Neuronal stem cell (in vitro differentiated cells): ENCODE results near the gene ANKDD1A.

Source experiments
- DNase-seq: peaks from one replicate; pipeline ENCODE4 v3.0.0-alpha.2; 2013; ENCODE audit warnings: low spot score
- H2AFZ ChIP-seq: one replicate; pipeline ENCODE4 v1.6.1; 2013; ENCODE audit warnings: mild to moderate bottlenecking, low read length, inconsistent platforms
- H2AK5ac ChIP-seq: 2 replicates; pipeline ENCODE4 v1.6.1; 2013; ENCODE audit warnings: low read depth, mild to moderate bottlenecking, inconsistent platforms, low read length, moderate library complexity, mixed read lengths
- H2BK120ac ChIP-seq: 2 replicates; pipeline ENCODE4 v1.6.1; 2013; ENCODE audit warnings: low read depth, mild to moderate bottlenecking, inconsistent platforms, low read length, moderate library complexity, mixed read lengths
- H2BK12ac ChIP-seq: one replicate; pipeline ENCODE4 v1.6.1; 2013; ENCODE audit warnings: low read length, inconsistent platforms
- H2BK15ac ChIP-seq: 2 replicates; pipeline ENCODE4 v1.6.1; 2013; ENCODE audit warnings: mild to moderate bottlenecking, low read length, inconsistent platforms, mixed read lengths
- H2BK5ac ChIP-seq: one replicate; pipeline ENCODE4 v1.6.1; 2013; ENCODE audit warnings: inconsistent platforms, mild to moderate bottlenecking, low read length, moderate library complexity
- H3K14ac ChIP-seq: one replicate; pipeline ENCODE4 v1.6.1; 2013; ENCODE audit warnings: low read length, inconsistent platforms
- H3K18ac ChIP-seq: 2 replicates; pipeline ENCODE4 v1.6.1; 2013; ENCODE audit warnings: low read length, inconsistent platforms
- H3K23ac ChIP-seq: 2 replicates; pipeline ENCODE4 v1.6.1; 2013; ENCODE audit warnings: low read depth, mild to moderate bottlenecking, mixed read lengths, low read length, inconsistent platforms; ENCODE audit not compliant: poor library complexity
- H3K27ac ChIP-seq: replicated peaks from 3 replicates; pipeline ENCODE4 v1.5.1; 2013; ENCODE audit warnings: low read length, inconsistent platforms
- H3K27me3 ChIP-seq, 3 experiments: 2 replicates each; pipeline ENCODE4 v1.6.1; 2013; ENCODE audit warnings: low read length in 3 of 3, mild to moderate bottlenecking in 2 of 3, inconsistent platforms in 1 of 3, low read depth in 1 of 3, mixed read lengths in 1 of 3, moderate library complexity in 1 of 3; ENCODE audit not compliant: control insufficient read depth in 3 of 3, insufficient read depth in 3 of 3
- H3K36me3 ChIP-seq, 2 donors: replicated peaks in 1 of 2; 2 replicates each; pipeline ENCODE4 v1.6.1; 2013; ENCODE audit warnings: low read length in 2 of 2; ENCODE audit not compliant: control insufficient read depth in 2 of 2, insufficient read depth in 2 of 2
- H3K4ac ChIP-seq: 2 replicates; pipeline ENCODE4 v1.6.1; 2013; ENCODE audit warnings: inconsistent platforms, mild to moderate bottlenecking, low read length, moderate library complexity
- H3K4me1 ChIP-seq, 2 donors: 1 replicate in 1 of 2; 2 replicates in 1 of 2; pipeline ENCODE4 v1.6.1; 2013; ENCODE audit warnings: low read length in 2 of 2, low read depth in 1 of 2; ENCODE audit not compliant: control insufficient read depth in 2 of 2, insufficient read depth in 1 of 2
- H3K4me2 ChIP-seq: one replicate; pipeline ENCODE4 v1.6.1; 2013; ENCODE audit warnings: mild to moderate bottlenecking, low read length, inconsistent platforms; ENCODE audit not compliant: insufficient read depth, poor library complexity, severe bottlenecking
- H3K4me3 ChIP-seq, 2 donors: 2 replicates each; pipeline ENCODE4 v1.5.1; 2013; ENCODE audit warnings: low read length in 2 of 2, mild to moderate bottlenecking in 2 of 2, inconsistent platforms in 1 of 2, moderate library complexity in 1 of 2
- H3K79me1 ChIP-seq: one replicate; pipeline ENCODE4 v1.6.1; 2013; ENCODE audit warnings: low read depth, mild to moderate bottlenecking, inconsistent platforms, low read length, moderate library complexity
- H3K9ac ChIP-seq: one replicate; pipeline ENCODE4 v1.6.1; 2013; ENCODE audit warnings: mild to moderate bottlenecking, low read depth, low read length, inconsistent platforms; ENCODE audit not compliant: poor library complexity
- H3K9me3 ChIP-seq, 2 donors: replicated peaks in 1 of 2; 2 replicates each; pipeline versions ENCODE3 to v1.6.1; 2013; ENCODE audit warnings: low read length in 2 of 2, mild to moderate bottlenecking in 2 of 2, inconsistent platforms in 1 of 2, low read depth in 1 of 2, mixed read lengths in 1 of 2, moderate library complexity in 1 of 2; ENCODE audit not compliant: control insufficient read depth in 2 of 2, insufficient read depth in 1 of 2
- H4K8ac ChIP-seq: one replicate; pipeline ENCODE4 v1.6.1; 2013; ENCODE audit warnings: low read depth, mild to moderate bottlenecking, inconsistent platforms, low read length, moderate library complexity
- H4K91ac ChIP-seq: one replicate; pipeline ENCODE4 v1.6.1; 2013; ENCODE audit warnings: low read length, low read depth, mild to moderate bottlenecking, inconsistent platforms; ENCODE audit not compliant: poor library complexity
- WGBS, 2 donors: extraction: QIAGEN DNeasy Blood & Tissue Kit; methylation state at CpG; one replicate each; pipeline ENCODE4 v1.1.7; 2013; ENCODE audit warnings: missing lambda C conversion rate in 2 of 2, mixed read lengths in 1 of 2; ENCODE audit not compliant: insufficient read length in 2 of 2, insufficient replicate concordance in 1 of 2; ENCODE audit errors: extremely low coverage in 2 of 2; 5-methylcytosine and 5-hydroxymethylcytosine counted together

The ANKDD1A gene

GRCh38 chr15:64993290-64993689 is 81.6 kb downstream of the ANKDD1A start:
- H3K14ac ChIP-seq: no peak overlapping the region
- H4K91ac ChIP-seq: no peak overlapping the region
- no peaks in the 10 kb centered on the region for H3K27me3 ChIP-seq
- no peak overlapping the region for H3K4ac ChIP-seq
- no peak overlapping the region for H3K27ac ChIP-seq
- no peak overlapping the region for H2AK5ac ChIP-seq
- no peaks in the 10 kb centered on the region for H3K36me3 ChIP-seq
- H2BK15ac ChIP-seq: no peak overlapping the region
- H3K79me1 ChIP-seq: peaks cover 3% of the 10 kb centered on the region
- H3K4me3 ChIP-seq: no peak overlapping the region
- no peak overlapping the region for H3K23ac ChIP-seq
- H3K4me2 ChIP-seq: no peak overlapping the region
- no peak overlapping the region for H2BK120ac ChIP-seq
- H3K9ac ChIP-seq: no peak overlapping the region
- H3K4me1 ChIP-seq: peaks cover 1 to 4% of the 10 kb centered on the region in 2 donors
- H4K8ac ChIP-seq: no peak overlapping the region
- no peak overlapping the region for H3K18ac ChIP-seq
- no CpG with 5 or more reads among the region's 1 CpG for WGBS, 2 donors
- no peak overlapping the region for H2BK12ac ChIP-seq
- no peak for DNase-seq
- H2BK5ac ChIP-seq: no peak overlapping the region
- no peaks in the 10 kb centered on the region for H3K9me3 ChIP-seq
- H2AFZ ChIP-seq: no peak overlapping the region

DNA sequence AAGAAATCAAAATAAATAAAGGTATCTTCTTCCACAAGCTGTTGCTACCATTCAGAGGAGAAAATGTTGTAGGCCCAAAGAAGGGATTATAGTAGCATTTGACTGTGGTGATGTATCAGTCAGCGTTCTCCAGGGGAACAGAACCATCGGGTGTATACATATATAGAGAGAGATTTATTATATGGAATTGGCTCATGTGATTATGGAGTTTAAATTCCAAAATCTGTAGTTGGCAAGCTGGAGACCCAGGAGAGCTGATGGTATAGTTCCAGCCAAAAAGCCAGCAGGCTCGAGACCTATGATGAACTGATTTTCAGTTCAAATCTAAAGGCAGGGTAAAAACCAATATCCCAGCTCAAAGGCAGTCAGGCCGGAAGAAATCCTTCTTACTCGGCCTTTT is 85.4 kb downstream of the ANKDD1A start:
- H3K9ac ChIP-seq: no peak overlapping the region
- H3K4me3 ChIP-seq: no peak overlapping the region
- no peak overlapping the region for H3K4ac ChIP-seq
- H3K4me2 ChIP-seq: no peak overlapping the region
- no peak overlapping the region for H4K8ac ChIP-seq
- no peak overlapping the region for H2AK5ac ChIP-seq
- H3K27ac ChIP-seq: no peak overlapping the region
- no peak overlapping the region for H3K23ac ChIP-seq
- H3K18ac ChIP-seq: no peak overlapping the region
- no peaks in the 10 kb centered on the region for H3K79me1 ChIP-seq
- H2BK12ac ChIP-seq: no peak overlapping the region
- H2AFZ ChIP-seq: no peak overlapping the region
- H3K9me3 ChIP-seq: no peaks in the 10 kb centered on the region
- H3K36me3 ChIP-seq: peaks cover 0 to 7% of the 10 kb centered on the region in 2 donors
- H3K14ac ChIP-seq: no peak overlapping the region
- no peaks in the 10 kb centered on the region for H3K4me1 ChIP-seq
- H3K27me3 ChIP-seq: no peaks in the 10 kb centered on the region
- no CpG with 5 or more reads among the region's 5 CpGs for WGBS, 2 donors
- no peak overlapping the region for H2BK15ac ChIP-seq
- H2BK5ac ChIP-seq: no peak overlapping the region
- no peak overlapping the region for H4K91ac ChIP-seq
- no peak overlapping the region for H2BK120ac ChIP-seq
- DNase-seq: no peak

DNA sequence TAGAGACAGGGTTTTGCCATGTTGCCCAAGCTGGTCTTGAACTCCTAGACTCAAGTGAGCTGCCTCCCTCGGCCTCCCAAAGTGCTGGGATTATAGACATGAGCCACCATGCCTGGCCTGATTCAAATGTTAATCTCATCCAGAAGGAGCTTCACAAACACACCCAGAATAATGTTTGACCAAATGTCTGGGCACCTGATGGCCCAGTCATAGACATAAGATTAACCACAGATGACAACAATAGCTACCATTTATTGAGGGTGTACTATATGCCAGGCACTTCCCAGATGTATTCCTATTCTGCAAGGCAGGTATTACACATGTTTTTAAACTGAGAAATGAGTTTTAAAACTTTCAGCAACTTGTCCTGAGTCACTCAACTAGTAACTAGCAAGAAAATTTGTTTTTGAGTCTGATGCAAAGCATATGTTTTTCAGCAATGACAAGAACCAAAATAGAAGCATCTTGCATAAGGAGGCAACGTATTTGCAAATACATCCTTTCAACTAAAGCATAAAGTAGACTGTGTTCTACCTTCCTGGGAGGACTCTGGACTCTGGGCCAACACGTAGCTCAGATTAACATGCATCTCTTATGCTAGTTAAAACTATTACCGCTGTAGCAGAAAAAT is 86.2 kb downstream of the ANKDD1A start:
- Histone ChIP-seq H3K27ac (no peak overlapping the region), H2AFZ (no peak overlapping the region), H3K79me1 (no peaks in the 10 kb centered on the region), H3K4me2 (no peak overlapping the region), H2BK5ac (no peak overlapping the region), H3K23ac (no peak overlapping the region), H2BK120ac (no peak overlapping the region), H4K8ac (no peak overlapping the region), H3K4me3 (no peak overlapping the region), H3K9ac (no peak overlapping the region), H4K91ac (no peak overlapping the region), H3K9me3 (no peaks in the 10 kb centered on the region), H2BK15ac (no peak overlapping the region), H3K4me1 (no peaks in the 10 kb centered on the region), H3K36me3 (peaks cover 0 to 14% of the 10 kb centered on the region in 2 donors), H2AK5ac (no peak overlapping the region), H3K4ac (no peak overlapping the region), H2BK12ac (no peak overlapping the region), H3K27me3 (no peaks in the 10 kb centered on the region), H3K18ac (no peak overlapping the region), H3K14ac (no peak overlapping the region)
- WGBS, 2 donors: no CpG with 5 or more reads among the region's 4 CpGs
- DNase-seq: no peak

DNA sequence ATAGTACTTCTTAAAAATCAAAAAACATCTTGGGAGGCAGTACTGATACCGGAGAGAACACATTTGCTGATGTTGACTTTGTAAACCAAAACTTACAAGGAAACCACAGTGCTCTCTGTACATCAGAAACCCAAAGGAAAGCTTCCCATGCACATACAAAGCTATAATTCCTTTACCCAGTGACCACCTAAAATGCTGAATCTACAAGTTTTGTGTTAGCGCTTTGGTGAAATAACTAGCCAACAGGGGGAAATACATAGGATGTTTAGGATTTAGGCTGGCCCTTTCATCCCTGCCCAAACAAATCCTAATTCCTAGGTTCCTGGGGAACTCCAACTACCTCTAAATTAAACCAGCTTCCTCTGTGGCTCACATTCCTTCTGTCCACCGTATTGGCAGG is 93.3 kb downstream of the ANKDD1A start:
- Histone ChIP-seq H3K36me3 (peaks cover 2 to 51% of the 10 kb centered on the region in 2 donors), H3K9ac (no peak overlapping the region), H3K4me2 (no peak overlapping the region)

More for the DNA sequence above, 93.3 kb downstream of the ANKDD1A start:
- Histone ChIP-seq H2AFZ (no peak overlapping the region), H3K9me3 (peaks cover 0 to 12% of the 10 kb centered on the region in 2 donors), H2BK12ac (no peak overlapping the region), H3K18ac (no peak overlapping the region), H3K4me1 (no peaks in the 10 kb centered on the region), H4K91ac (no peak overlapping the region), H3K23ac (no peak overlapping the region), H2BK15ac (no peak overlapping the region), H2BK5ac (no peak overlapping the region), H3K4me3 (no peak overlapping the region), H3K79me1 (no peaks in the 10 kb centered on the region), H2BK120ac (no peak overlapping the region), H3K27ac (no peak overlapping the region), H3K4ac (no peak overlapping the region), H3K27me3 (no peaks in the 10 kb centered on the region), H3K14ac (no peak overlapping the region), H4K8ac (no peak overlapping the region), H2AK5ac (no peak overlapping the region)
- no CpG with 5 or more reads among the region's 3 CpGs for WGBS, 2 donors
- no peak for DNase-seq
